Mesothelial cell of epicardium (in vitro differentiated cells): Measurements from ENCODE around the gene ISCA2. TPM values are rescaled to one million over a fixed set of nuclear protein-coding genes. Genes with fewer than 3 reads are reported as not detected.

ENCODE experiments used
- DNase-seq, 2 experiments: peaks; one replicate each; pipeline ENCODE4 v3.0.0; 2021; ENCODE audit warnings: low spot score in 2 of 2; ENCODE audit not compliant: unreplicated experiment in 2 of 2
- H3K27ac Mint-ChIP-seq: 2 replicates; pipeline ENCODE4 v1.8.0; 2021; ENCODE audit warnings: mixed read lengths
- H3K27me3 Mint-ChIP-seq: 2 replicates; pipeline ENCODE4 v1.8.0; 2021; ENCODE audit warnings: low read depth, mixed read lengths
- H3K36me3 Mint-ChIP-seq: 2 replicates; pipeline ENCODE4 v1.8.0; 2021; ENCODE audit warnings: mixed read lengths
- H3K4me1 Mint-ChIP-seq: 2 replicates; pipeline ENCODE4 v1.8.0; 2021; ENCODE audit warnings: mixed read lengths
- H3K4me3 Mint-ChIP-seq: 2 replicates; pipeline ENCODE4 v1.8.0; 2021; ENCODE audit warnings: mild to moderate bottlenecking, moderate library complexity, mixed read lengths
- H3K9me3 Mint-ChIP-seq: 2 replicates; pipeline ENCODE4 v1.8.0; 2021; ENCODE audit warnings: mixed read lengths
- total RNA-seq: library from RNA; stranded (reverse); gene quantifications from 3 replicates; pipeline ENCODE4 v1.2.1, GENCODE V29; 2021
- TF ChIP-seq, protein P1 (sequence below): fragments of 200-600 bp; sonication (generic); IDR thresholded peaks from one replicate; pipeline ENCODE4 v1.5.0; 2021; ENCODE audit warnings: antibody characterized with exemption; ENCODE audit not compliant: unreplicated experiment

ISCA2 gene
- total RNA-seq, 1 donor from 2014 or later = 24.1 TPM

DNA sequence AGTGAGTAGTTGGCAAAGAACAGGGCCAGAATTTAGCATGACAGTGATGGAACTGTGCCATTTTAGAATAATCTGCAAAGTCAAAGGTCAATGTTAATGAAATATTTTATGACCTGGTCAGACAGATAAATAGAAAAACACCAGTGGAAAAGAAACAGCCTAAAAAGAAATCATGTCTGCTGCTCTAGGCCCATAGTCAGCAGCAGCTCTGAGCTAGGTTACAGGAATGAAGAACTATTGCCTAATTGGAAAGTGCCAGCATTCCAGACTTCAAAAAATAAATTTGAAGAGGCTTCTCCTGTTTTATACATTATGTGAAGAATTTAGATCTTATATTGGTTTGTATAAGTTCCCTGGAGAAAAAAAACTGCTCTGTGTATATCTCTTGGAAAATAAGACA is 10.2 kb upstream of the ISCA2 start:
- no peaks in the 10 kb centered on the region for H3K27me3 Mint-ChIP-seq
- TF ChIP-seq, protein P1, sequence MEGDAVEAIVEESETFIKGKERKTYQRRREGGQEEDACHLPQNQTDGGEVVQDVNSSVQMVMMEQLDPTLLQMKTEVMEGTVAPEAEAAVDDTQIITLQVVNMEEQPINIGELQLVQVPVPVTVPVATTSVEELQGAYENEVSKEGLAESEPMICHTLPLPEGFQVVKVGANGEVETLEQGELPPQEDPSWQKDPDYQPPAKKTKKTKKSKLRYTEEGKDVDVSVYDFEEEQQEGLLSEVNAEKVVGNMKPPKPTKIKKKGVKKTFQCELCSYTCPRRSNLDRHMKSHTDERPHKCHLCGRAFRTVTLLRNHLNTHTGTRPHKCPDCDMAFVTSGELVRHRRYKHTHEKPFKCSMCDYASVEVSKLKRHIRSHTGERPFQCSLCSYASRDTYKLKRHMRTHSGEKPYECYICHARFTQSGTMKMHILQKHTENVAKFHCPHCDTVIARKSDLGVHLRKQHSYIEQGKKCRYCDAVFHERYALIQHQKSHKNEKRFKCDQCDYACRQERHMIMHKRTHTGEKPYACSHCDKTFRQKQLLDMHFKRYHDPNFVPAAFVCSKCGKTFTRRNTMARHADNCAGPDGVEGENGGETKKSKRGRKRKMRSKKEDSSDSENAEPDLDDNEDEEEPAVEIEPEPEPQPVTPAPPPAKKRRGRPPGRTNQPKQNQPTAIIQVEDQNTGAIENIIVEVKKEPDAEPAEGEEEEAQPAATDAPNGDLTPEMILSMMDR = no peak
- DNase-seq = no peak
- H3K4me1 Mint-ChIP-seq = peaks cover 14% of the 10 kb centered on the region
- no peak overlapping the region for H3K27ac Mint-ChIP-seq
- H3K4me3 Mint-ChIP-seq = no peak overlapping the region
- no peaks in the 10 kb centered on the region for H3K9me3 Mint-ChIP-seq
- H3K36me3 Mint-ChIP-seq = peaks cover 18% of the 10 kb centered on the region

DNA sequence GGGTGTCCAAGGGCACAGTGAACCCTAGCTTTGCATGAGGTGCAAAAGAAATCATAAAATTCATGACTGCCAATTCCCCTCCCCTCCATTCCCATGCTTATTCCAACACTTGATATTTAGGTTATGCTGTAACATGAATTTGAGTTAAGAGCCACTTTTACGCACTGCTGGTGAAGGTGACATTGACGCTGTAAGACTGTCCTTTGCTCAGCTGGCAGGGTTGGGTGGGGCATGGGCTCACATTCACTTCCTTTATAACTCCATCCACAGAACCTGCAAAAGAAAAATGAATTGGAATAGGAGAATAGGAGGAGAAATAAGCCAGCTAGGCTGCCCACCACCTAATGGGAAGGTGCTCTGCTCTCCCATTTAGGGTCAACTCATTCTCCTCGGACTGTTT is 7.4 kb upstream of the ISCA2 start:
- TF ChIP-seq, protein P1 = no peak
- Mint-ChIP-seq H3K4me3 (no peak overlapping the region), H3K27ac (no peak overlapping the region), H3K36me3 (peaks cover 6% of the 10 kb centered on the region), H3K4me1 (peaks cover 32% of the 10 kb centered on the region), H3K27me3 (no peaks in the 10 kb centered on the region), H3K9me3 (no peaks in the 10 kb centered on the region)
- no peak for DNase-seq

DNA sequence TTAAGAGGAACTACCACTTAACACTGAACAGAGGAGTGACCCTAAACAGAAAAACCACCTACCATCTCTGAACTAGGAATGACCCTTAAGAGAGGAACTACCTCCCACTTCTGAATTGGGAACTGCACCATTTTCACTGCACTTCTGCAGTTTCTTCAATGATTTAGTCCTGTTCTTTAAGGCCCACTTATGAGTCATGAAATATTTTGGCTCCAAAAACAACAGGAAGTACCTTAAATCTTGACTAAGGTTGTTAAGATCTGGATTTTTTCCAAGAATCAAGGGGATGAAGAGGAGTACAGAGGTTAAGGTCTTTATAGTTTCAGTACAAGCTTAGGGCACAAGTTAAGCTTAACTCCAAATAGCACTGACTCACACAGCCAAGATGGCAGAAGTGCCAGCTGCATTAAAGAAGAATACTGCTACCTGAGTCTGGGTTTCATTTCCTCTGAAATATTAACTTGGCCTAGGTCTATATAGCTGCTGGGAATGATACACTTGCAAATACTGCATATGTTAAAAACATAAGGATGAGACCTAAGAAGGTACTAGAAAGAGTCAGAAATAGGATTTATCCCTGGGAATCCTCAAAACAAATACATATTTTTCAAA is 4.7 kb upstream of the ISCA2 start:
- Mint-ChIP-seq H3K36me3 (peaks cover 6% of the 10 kb centered on the region), H3K27ac (peak overlapping the region; percentile 75), H3K4me3 (no peak overlapping the region), H3K27me3 (no peaks in the 10 kb centered on the region), H3K9me3 (no peaks in the 10 kb centered on the region), H3K4me1 (peaks cover 32% of the 10 kb centered on the region)
- TF ChIP-seq, protein P1 = no peak
- DNase-seq = no peak

DNA sequence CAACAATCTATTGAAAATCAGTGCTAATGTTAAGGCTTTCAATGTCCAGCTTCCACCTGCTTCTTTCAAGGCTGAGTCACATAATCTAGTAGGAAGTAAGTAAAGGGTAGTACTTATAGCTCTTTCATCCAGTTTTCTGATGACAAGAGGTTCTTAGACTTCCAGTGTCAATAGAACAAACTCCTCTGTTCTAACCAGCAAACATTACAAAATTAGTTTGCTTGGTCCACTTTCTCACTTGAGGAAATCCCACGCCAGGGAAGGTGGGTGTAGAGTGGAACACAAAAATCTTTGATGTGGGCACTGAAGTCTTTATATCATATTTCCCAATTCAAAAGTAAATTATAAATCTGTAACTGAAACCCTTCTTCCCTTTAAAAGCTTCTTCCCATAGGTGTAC is 3.1 kb upstream of the ISCA2 start:
- Mint-ChIP-seq H3K9me3 (no peaks in the 10 kb centered on the region), H3K36me3 (no peaks in the 10 kb centered on the region), H3K27me3 (no peaks in the 10 kb centered on the region), H3K27ac (no peak overlapping the region), H3K4me3 (no peak overlapping the region), H3K4me1 (peaks cover 45% of the 10 kb centered on the region)
- DNase-seq = no peak
- TF ChIP-seq, protein P1 = no peak

DNA sequence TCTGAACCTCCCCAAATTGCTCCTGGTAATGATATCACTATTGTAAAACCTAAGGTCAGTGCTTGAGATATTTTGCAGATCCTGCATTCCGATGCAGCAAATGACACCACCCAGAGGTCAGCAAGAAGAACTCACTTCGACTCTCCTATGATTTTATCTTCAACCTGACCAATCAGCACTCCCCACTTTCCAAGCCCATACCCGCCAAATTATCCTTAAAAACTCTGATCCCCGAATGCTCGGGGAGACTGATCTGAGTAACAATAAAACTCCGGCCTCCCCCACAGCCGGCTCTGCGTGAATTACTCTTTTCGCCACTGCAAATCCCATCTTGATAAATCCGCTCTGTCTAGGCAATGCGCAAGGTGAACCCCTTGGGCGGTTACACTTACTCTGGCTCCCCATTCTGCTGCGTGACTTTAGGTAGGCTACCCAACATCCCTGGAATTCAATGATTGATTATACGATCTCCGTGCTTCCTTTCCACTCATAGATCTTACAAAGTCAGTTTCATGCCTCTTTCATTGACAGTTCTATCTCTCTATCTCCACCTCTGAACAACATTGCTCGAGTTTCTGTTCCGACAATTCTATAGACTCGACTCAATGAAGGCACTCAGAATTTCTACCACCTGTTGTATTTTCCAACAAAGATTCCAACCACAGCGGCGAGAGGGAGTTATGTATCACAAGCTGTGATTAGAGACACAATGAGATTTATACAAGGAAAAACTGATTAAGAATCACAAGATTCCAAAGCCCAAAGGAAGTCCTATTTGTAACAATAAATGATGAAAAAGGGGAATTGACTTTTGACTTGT is 1.4 kb upstream of the ISCA2 start:
- H3K36me3 Mint-ChIP-seq = no peaks in the 10 kb centered on the region
- H3K27ac Mint-ChIP-seq = no peak overlapping the region
- no peak overlapping the region for H3K4me3 Mint-ChIP-seq
- H3K27me3 Mint-ChIP-seq = no peaks in the 10 kb centered on the region
- no peak for DNase-seq
- TF ChIP-seq, protein P1 = no peak
- H3K4me1 Mint-ChIP-seq = peaks cover 38% of the 10 kb centered on the region
- H3K9me3 Mint-ChIP-seq = no peaks in the 10 kb centered on the region
